Measurements from ENCODE around the gene AKAP13.

The AKAP13 gene

GRCh38 chr15:85631018-85631417, 250.6 kb downstream of the AKAP13 start:
- no peak for TF ChIP-seq MAX (IDR thresholded peaks at IDR 0.05; ENCODE audit: low read depth, low read length)
- no peak for TF ChIP-seq CTCF (IDR thresholded peaks at IDR 0.05; ENCODE audit: low read depth, low read length)
- no peak for TF ChIP-seq POLR2A (IDR thresholded peaks at IDR 0.05; ENCODE audit: extremely low read depth, insufficient read length)
- no peak for TF ChIP-seq MYC (IDR thresholded peaks at IDR 0.05; ENCODE audit: low read depth, low read length)
- DNase-seq (ENCODE audit: low read depth), result no peak

GRCh38 chr15:85632014-85632413, 251.6 kb downstream of the AKAP13 start:
- no peak for TF ChIP-seq POLR2A (IDR thresholded peaks at IDR 0.05; ENCODE audit: extremely low read depth, insufficient read length)
- no peak for TF ChIP-seq MAX (IDR thresholded peaks at IDR 0.05; ENCODE audit: low read depth, low read length)
- TF ChIP-seq CTCF (IDR thresholded peaks at IDR 0.05; ENCODE audit: low read depth, low read length), result no peak
- no peak for TF ChIP-seq MYC (IDR thresholded peaks at IDR 0.05; ENCODE audit: low read depth, low read length)
- H3K4me3 ChIP-seq (ENCODE audit: low read depth, low read length), result no peak overlapping the region
- DNase-seq (ENCODE audit: low read depth), result no peak

More at GRCh38 chr15:85631018-85631417, 250.6 kb downstream of the AKAP13 start:
- no peak overlapping the region for H3K4me3 ChIP-seq (ENCODE audit: low read depth, low read length)

GRCh38 chr15:85633859-85634258, 253.5 kb downstream of the AKAP13 start:
- DNase-seq (ENCODE audit: low read depth), result no peak
- no peak overlapping the region for H3K4me3 ChIP-seq (ENCODE audit: low read depth, low read length)
- TF ChIP-seq CTCF (IDR thresholded peaks at IDR 0.05; ENCODE audit: low read depth, low read length) (no peak), MYC (IDR thresholded peaks at IDR 0.05; ENCODE audit: low read depth, low read length) (no peak), POLR2A (IDR thresholded peaks at IDR 0.05; ENCODE audit: extremely low read depth, insufficient read length) (no peak), MAX (IDR thresholded peaks at IDR 0.05; ENCODE audit: low read depth, low read length) (no peak)

- TF ChIP-seq MYC (IDR thresholded peaks at IDR 0.05; ENCODE audit: low read depth, low read length) (no peak), CTCF (IDR thresholded peaks at IDR 0.05; ENCODE audit: low read depth, low read length) (no peak), MAX (IDR thresholded peaks at IDR 0.05; ENCODE audit: low read depth, low read length) (no peak), POLR2A (IDR thresholded peaks at IDR 0.05; ENCODE audit: extremely low read depth, insufficient read length) (no peak)
- no peak for DNase-seq (ENCODE audit: low read depth)
- H3K4me3 ChIP-seq (ENCODE audit: low read depth, low read length), result no peak overlapping the region
Measured at GRCh38 chr15:85636351-85636750, 255.9 kb downstream of the AKAP13 start.

- no peak for DNase-seq (ENCODE audit: low read depth)
- TF ChIP-seq CTCF (IDR thresholded peaks at IDR 0.05; ENCODE audit: low read depth, low read length) (no peak), MYC (IDR thresholded peaks at IDR 0.05; ENCODE audit: low read depth, low read length) (no peak), MAX (IDR thresholded peaks at IDR 0.05; ENCODE audit: low read depth, low read length) (no peak), POLR2A (IDR thresholded peaks at IDR 0.05; ENCODE audit: extremely low read depth, insufficient read length) (no peak)
- H3K4me3 ChIP-seq (ENCODE audit: low read depth, low read length), result no peak overlapping the region
Measured at GRCh38 chr15:85639752-85640381, 259.5 kb downstream of the AKAP13 start.

Data from NB4 (cell line).